ENCODE data around the gene CFAP92.

The CFAP92 gene

GRCh38 chr3:129001101-129001805, 7.4 kb upstream of the CFAP92 start, which contains the start of gene EFCC1:
EFCC1 (plus strand) TSS chr3:129001304; CDS start chr3:129001629, 325 bp downstream.
- peak; percentile 30 for ATAC-seq
- TF ChIP-seq ZFP30 (CRISPR knock-in tag; IDR thresholded peaks at IDR 0.05) (no peak), POU6F1 (CRISPR knock-in tag; IDR thresholded peaks at IDR 0.05; ENCODE audit: borderline replicate concordance, low read depth) (no peak), TOX (CRISPR knock-in tag; IDR thresholded peaks at IDR 0.05; ENCODE audit: borderline replicate concordance) (no peak), ZNF8 (CRISPR knock-in tag; IDR thresholded peaks at IDR 0.05) (no peak), ESRRG (CRISPR knock-in tag; IDR thresholded peaks at IDR 0.05) (no peak), ISL1 (CRISPR knock-in tag; IDR thresholded peaks at IDR 0.05) (no peak), GLIS3 (CRISPR knock-in tag; IDR thresholded peaks at IDR 0.05) (no peak), SNAI2 (CRISPR knock-in tag; IDR thresholded peaks at IDR 0.05) (no peak)

- TF ChIP-seq ARNTL (CRISPR knock-in tag; IDR thresholded peaks at IDR 0.05; ENCODE audit: borderline replicate concordance, low read depth) (no peak), GLIS3 (CRISPR knock-in tag; IDR thresholded peaks at IDR 0.05) (no peak), CREB5 (CRISPR knock-in tag; IDR thresholded peaks at IDR 0.05; ENCODE audit: low read depth) (no peak), ZC3H10 (CRISPR knock-in tag; IDR thresholded peaks at IDR 0.05) (no peak), POU6F1 (CRISPR knock-in tag; IDR thresholded peaks at IDR 0.05; ENCODE audit: borderline replicate concordance, low read depth) (no peak), ZNF565 (CRISPR knock-in tag; conservative IDR thresholded peaks at IDR 0.05; ENCODE audit: low read depth) (no peak), RARB (CRISPR knock-in tag; IDR thresholded peaks at IDR 0.05) (no peak)
- no peak for ATAC-seq
Observed at GRCh38 chr3:129000742-129001100, 6.8 kb upstream of the CFAP92 start.

- no peak for TF ChIP-seq ZFP30 (CRISPR knock-in tag; IDR thresholded peaks at IDR 0.05)
- TF ChIP-seq ESRRG (CRISPR knock-in tag; IDR thresholded peaks at IDR 0.05), result no peak
- TF ChIP-seq GLIS3 (CRISPR knock-in tag; IDR thresholded peaks at IDR 0.05), result no peak
- TF ChIP-seq ZFP3 (CRISPR knock-in tag; IDR thresholded peaks at IDR 0.05), result no peak
- ATAC-seq, result no peak
Observed at GRCh38 chr3:128999102-128999501, 5.2 kb upstream of the CFAP92 start.

GRCh38 chr3:128998561-128998960, 4.7 kb upstream of the CFAP92 start:
- ATAC-seq, result no peak
- TF ChIP-seq CSDC2 (CRISPR knock-in tag; IDR thresholded peaks at IDR 0.05), result no peak

GRCh38 chr3:128997486-128998133, 3.7 kb upstream of the CFAP92 start:
- peak; percentile 57; the same call in 1 of the 2 replicates for TF ChIP-seq ZNF8 (CRISPR knock-in tag; IDR thresholded peaks at IDR 0.05)
- TF ChIP-seq ZNF565 (CRISPR knock-in tag; conservative IDR thresholded peaks at IDR 0.05; ENCODE audit: low read depth), result no peak
- no peak for TF ChIP-seq BACH2 (CRISPR knock-in tag; IDR thresholded peaks at IDR 0.05; ENCODE audit: borderline replicate concordance)
- no peak for ATAC-seq

GRCh38 chr3:128996726-128997125, 2.9 kb upstream of the CFAP92 start:
- ATAC-seq, result no peak
- TF ChIP-seq BACH2 (CRISPR knock-in tag; IDR thresholded peaks at IDR 0.05; ENCODE audit: borderline replicate concordance) (no peak), POU6F1 (CRISPR knock-in tag; IDR thresholded peaks at IDR 0.05; ENCODE audit: borderline replicate concordance, low read depth) (no peak), ISL1 (CRISPR knock-in tag; IDR thresholded peaks at IDR 0.05) (no peak), TSHZ2 (CRISPR knock-in tag; IDR thresholded peaks at IDR 0.05) (no peak), ESRRG (CRISPR knock-in tag; IDR thresholded peaks at IDR 0.05) (no peak), RARB (CRISPR knock-in tag; IDR thresholded peaks at IDR 0.05) (no peak)
